GM19467 (cell line): ENCODE results near the gene GSTM4.
"Not testable (repeated sequence)": the region's sequence is repeated elsewhere in the genome, so short reads cannot be mapped to it uniquely, and the experiment has no call there.

Experiments
- ATAC-seq: cut with Tn5 transposase; IDR thresholded peaks from one replicate; pipeline ENCODE4 v1.9.1; 2021; ENCODE audit warnings: mild to moderate bottlenecking, moderate library complexity; ENCODE audit not compliant: unreplicated experiment

The GSTM4 gene

DNA sequence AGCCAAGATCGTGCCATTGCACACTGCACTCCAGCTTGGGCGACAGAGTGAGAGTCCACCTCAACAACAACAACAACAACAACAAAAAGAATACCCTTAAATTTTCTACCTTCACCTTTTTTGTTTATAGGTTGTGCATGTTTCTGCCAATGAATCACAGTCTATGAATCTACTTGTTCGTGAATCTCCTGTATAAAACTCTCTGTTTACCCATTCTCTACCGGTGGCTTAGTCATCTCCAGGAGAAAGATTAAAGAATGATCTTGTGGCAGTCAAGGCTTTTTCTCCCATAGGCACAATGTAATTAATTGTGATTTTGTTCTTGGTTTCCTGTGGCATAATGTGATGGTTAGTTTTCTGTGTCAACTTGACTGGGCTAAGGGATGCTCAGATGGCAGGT, 42.0 kb downstream of the GSTM4 start:
- not testable (repeated sequence) for ATAC-seq

- ATAC-seq, result not testable (repeated sequence)
Observed at GRCh38 chr1:109702940-109703339, 47.0 kb downstream of the GSTM4 start.

- no peak for ATAC-seq
Observed at GRCh38 chr1:109704173-109704572, 48.3 kb downstream of the GSTM4 start.

DNA sequence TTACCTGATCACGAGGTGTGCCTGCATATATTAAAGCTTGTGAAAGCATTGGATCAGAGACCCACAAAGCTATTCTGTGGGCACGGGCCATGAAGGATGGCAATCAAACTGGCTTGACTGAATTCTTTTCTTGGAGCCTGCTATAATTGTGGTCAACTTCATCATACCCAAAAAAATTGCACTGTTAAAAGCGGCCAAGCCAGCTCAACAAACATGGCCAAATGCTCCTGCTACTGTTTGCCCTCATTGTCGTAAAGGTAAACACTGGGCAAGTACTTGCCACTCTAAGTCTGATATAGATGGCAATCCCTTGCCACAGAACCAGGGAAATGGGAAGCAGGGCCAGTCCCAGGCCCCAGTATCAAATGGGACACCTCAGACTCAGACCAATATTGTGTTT, 49.5 kb downstream of the GSTM4 start:
- ATAC-seq, result no peak

GRCh38 chr1:109708949-109709348, 53.0 kb downstream of the GSTM4 start:
- ATAC-seq, result not testable (repeated sequence)

DNA sequence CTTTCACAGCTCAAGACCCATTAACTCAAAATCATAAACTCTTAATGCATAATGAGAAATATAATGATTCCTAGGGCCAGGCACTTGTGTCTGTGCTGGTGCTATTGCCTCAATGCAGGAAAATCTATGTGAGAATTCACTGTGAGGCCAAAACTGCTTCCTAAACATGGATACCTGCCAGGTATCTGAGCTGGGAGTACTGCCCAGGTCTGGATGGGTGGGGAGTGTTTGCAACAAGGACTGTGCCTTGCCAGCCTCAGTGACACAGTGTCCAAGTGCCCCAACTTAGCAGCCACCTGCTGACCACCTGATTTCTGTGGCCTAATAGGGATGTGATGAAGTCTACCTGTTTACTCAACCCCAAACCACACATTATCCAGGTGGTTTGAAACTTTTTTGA, 53.9 kb downstream of the GSTM4 start:
- ATAC-seq, result not testable (repeated sequence)
